Measurements from ENCODE around the gene TUBGCP5. TPM values are rescaled to one million over a fixed set of nuclear protein-coding genes. Genes with fewer than 3 reads are reported as not detected.
"Not testable (repeated sequence)": the region's sequence is repeated elsewhere in the genome, so short reads cannot be mapped to it uniquely, and the experiment has no call there.

TUBGCP5 gene
- total and polyA plus RNA-seq, 7 donors, result 3.0 to 32.3 (median 18.1) TPM

DNA sequence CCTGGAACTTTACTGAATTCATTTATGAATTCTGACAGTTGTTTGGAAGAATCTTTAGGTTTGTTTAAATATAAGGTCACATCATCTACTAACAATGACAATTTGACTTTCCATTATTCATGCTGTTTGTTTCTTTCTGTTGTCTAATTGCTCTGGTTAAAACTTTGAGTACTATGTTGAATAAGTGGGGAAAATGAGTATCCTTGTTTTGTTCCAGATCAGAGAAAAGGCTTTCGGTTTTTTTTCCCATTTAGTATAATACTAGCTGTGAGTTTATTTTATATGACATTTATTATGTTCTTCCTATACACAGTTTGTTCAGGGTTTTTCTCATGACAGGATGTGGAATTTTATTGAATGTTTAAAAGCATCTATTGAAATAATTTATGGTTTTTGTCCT lies 11.3 kb upstream of the TUBGCP5 start:
- intact Hi-C loops (cut with DNase I), result no loop called here
- H3K36me3 ChIP-seq, result no peaks in the 10 kb centered on the region
- TF ChIP-seq POLR2AphosphoS5 (IDR thresholded peaks at IDR 0.05) (no peak), EP300 (IDR thresholded peaks at IDR 0.05) (no peak), POLR2A (IDR thresholded peaks at IDR 0.05) (no peak), CTCF (IDR thresholded peaks at IDR 0.05) (no peak)
- 54 to 79% methylated on average over 1 of the region's 1 CpG for WGBS, 2 donors
- no peak for DNase-seq
- no peaks in the 10 kb centered on the region for H3K27me3 ChIP-seq
- H3K4me3 ChIP-seq, result no peak overlapping the region
- H3K27ac ChIP-seq, result no peak overlapping the region
- H3K9me3 ChIP-seq, result no peaks in the 10 kb centered on the region
- H3K4me1 ChIP-seq, result peaks cover 0 to 12% (median 5%) of the 10 kb centered on the region in 4 donors

DNA sequence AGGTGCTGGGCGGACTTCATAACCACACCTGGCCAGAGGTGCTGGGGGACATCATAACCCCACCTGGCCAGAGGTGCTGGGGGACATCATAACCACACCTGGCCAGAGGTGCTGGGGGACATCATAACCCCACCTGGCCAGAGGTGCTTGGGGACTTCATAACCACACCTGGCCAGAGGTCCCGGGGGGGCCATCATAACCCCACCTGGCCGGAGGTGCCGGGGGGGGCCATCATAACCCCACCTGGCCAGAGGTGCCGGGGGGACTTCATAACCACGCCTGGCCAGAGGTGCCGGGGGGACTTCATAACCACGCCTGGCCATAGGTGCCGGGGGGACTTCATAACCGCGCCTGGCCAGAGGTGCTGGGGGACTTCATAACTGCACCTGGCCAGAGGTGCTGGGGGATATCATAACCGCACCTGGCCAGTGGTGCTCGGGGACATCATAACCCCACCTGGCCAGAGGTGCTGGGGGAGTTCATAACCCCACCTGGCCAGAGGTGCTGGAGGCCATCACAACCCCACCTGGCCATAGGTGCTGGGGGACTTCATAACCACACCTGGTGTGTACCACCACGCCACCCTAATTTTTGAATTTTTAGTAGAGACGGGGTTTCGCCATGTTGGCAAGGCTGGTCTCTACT lies 10.7 kb upstream of the TUBGCP5 start:
- Histone ChIP-seq H3K4me1 (peaks cover 0 to 12% (median 5%) of the 10 kb centered on the region in 4 donors), H3K27ac (no peak overlapping the region), H3K36me3 (no peaks in the 10 kb centered on the region), H3K27me3 (no peaks in the 10 kb centered on the region), H3K9me3 (no peaks in the 10 kb centered on the region), H3K4me3 (no peak overlapping the region)
- intact Hi-C loops (cut with DNase I), result no loop called here
- TF ChIP-seq POLR2A (IDR thresholded peaks at IDR 0.05), result no peak
- TF ChIP-seq EP300 (IDR thresholded peaks at IDR 0.05), result no peak
- no peak for TF ChIP-seq CTCF (IDR thresholded peaks at IDR 0.05)
- TF ChIP-seq POLR2AphosphoS5 (IDR thresholded peaks at IDR 0.05), result no peak
- DNase-seq, result no peak
- WGBS, 2 donors, result 91 to 93% methylated on average over 16 of the region's 16 CpGs

DNA sequence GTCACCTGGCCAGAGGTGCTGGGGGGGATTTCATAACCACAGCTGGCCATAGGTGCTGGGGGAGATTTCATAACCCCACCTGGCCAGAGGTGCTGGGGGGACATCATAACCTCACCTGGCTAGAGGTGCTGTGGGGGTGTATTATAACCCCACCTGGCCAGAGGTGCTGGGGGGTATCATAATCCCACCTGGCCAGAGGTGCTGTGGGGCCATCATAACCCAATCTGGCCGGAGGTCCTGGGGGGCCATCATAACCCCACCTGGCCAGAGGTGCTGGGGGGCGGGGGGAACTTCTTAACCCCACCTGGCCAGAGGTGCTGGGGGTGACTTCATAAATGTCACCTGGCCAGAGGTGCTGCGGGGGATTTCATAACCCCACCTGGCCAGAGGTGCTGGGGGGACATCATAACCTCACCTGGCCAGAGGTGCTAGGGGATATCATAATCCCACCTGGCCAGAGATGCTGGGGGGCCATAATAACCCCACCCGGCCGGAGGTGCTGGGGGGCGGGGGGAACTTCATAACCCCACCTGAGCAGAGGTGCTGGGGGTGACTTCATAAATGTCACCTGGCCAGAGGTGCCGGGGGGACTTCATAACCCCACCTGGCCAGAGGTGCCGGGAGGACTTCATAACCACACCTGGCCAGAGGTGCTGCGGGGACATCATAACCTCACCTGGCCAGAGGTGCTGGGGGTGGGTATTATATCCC lies 9.4 kb upstream of the TUBGCP5 start:
- intact Hi-C loops (cut with DNase I); H3K36me3 ChIP-seq; H3K9me3 ChIP-seq; DNase-seq; H3K27me3 ChIP-seq; H3K4me3 ChIP-seq; H3K27ac ChIP-seq: not testable (repeated sequence)
- peaks cover 0 to 12% (median 5%) of the 10 kb centered on the region in 4 donors for H3K4me1 ChIP-seq
- whole genome bisulfite sequencing, 2 donors, result 86 to 87% methylated on average over 9 of the region's 9 CpGs

- 68 to 94% methylated on average over 2 of the region's 2 CpGs for WGBS, 2 donors
- intact Hi-C loops (cut with DNase I), result not testable (repeated sequence)
Observed at GRCh38 chr15:23043987-23044386, 4.6 kb upstream of the TUBGCP5 start.

DNA sequence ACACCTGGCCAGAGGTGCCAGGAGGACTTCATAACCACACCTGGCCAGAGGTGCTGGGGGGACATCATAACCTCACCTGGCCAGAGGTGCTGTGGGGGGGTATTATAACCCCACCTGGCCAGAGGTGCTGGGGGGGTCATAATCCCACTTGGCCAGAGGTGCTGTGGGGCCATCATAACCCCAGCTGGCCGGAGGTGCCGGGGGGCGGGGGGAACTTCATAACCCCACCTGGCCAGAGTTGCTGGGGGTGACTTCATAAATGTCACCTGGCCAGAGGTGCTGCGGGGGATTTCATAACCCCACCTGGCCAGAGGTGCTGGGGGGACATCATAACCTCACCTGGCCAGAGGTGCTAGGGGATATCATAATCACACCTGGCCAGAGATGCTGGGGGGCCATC lies 4.2 kb upstream of the TUBGCP5 start:
- H3K4me1 ChIP-seq; DNase-seq; H3K4me3 ChIP-seq; H3K36me3 ChIP-seq; intact Hi-C loops (cut with DNase I); H3K27me3 ChIP-seq; H3K9me3 ChIP-seq; H3K27ac ChIP-seq: not testable (repeated sequence)
- WGBS, 2 donors, result 85 to 96% methylated on average over 4 of the region's 4 CpGs

More at GRCh38 chr15:23043987-23044386, 4.6 kb upstream of the TUBGCP5 start:
- not testable (repeated sequence) for H3K4me1 ChIP-seq, H3K27me3 ChIP-seq, H3K27ac ChIP-seq, H3K9me3 ChIP-seq, H3K4me3 ChIP-seq, H3K36me3 ChIP-seq, DNase-seq

GRCh38 chr15:23041736-23042135 lies 2.4 kb upstream of the TUBGCP5 start:
- H3K27ac ChIP-seq; DNase-seq; H3K4me3 ChIP-seq; H3K36me3 ChIP-seq; H3K9me3 ChIP-seq; intact Hi-C loops (cut with DNase I); H3K27me3 ChIP-seq: not testable (repeated sequence)
- peaks cover 0 to 22% (median 14%) of the 10 kb centered on the region in 4 donors for H3K4me1 ChIP-seq
- 74 to 89% methylated on average over 8 of the region's 8 CpGs for WGBS, 2 donors

Measured in sigmoid colon (tissue), 7 donors.